Vagina (tissue), 2 donors: Measurements from ENCODE around the gene SPOCK1. TPM values are rescaled to one million over a fixed set of nuclear protein-coding genes. Genes with fewer than 3 reads are reported as not detected.

Source experiments
- DNase-seq, 2 donors: peaks; one replicate each; pipeline ENCODE4 v3.0.0-alpha.2; 2017; ENCODE audit errors: extremely low spot score in 2 of 2
- H3K27ac ChIP-seq: fragments of 200-600 bp; sonication (generic); one replicate; pipeline ENCODE4 v1.5.1; 2019
- H3K27me3 ChIP-seq: fragments of 200-600 bp; sonication (generic); one replicate; pipeline ENCODE4 v1.5.1; 2019
- H3K36me3 ChIP-seq, 2 donors: fragments of 200-600 bp; sonication (generic); one replicate each; pipeline ENCODE4 v1.5.1; 2017 to 2019
- H3K4me1 ChIP-seq: fragments of 200-600 bp; sonication (generic); one replicate; pipeline ENCODE4 v1.5.1; 2019
- H3K4me3 ChIP-seq, 2 donors: fragments of 200-600 bp; sonication (generic); 1 replicate in 1 of 2; 2 replicates in 1 of 2; pipeline ENCODE4 v1.5.1; 2016 to 2019
- H3K9me3 ChIP-seq: fragments of 200-600 bp; sonication (generic); one replicate; pipeline ENCODE4 v1.5.1; 2019
- CTCF ChIP-seq, 3 experiments: fragments of 450-650 bp in 2 of 3; fragments of 200-600 bp in 1 of 3; sonication (generic) in 1 of 3; IDR thresholded peaks; one replicate each; pipeline ENCODE4 v1.5.1; 2017 to 2019; ENCODE audit warnings: antibody characterized with exemption in 3 of 3, mild to moderate bottlenecking in 2 of 3, moderate library complexity in 2 of 3
- POLR2A ChIP-seq, 2 donors: fragments of 450-650 bp; IDR thresholded peaks; one replicate each; pipeline ENCODE4 v1.6.1; 2017; ENCODE audit warnings: antibody characterized with exemption in 2 of 2, mild to moderate bottlenecking in 2 of 2, moderate library complexity in 2 of 2
- POLR2AphosphoS5 ChIP-seq, 2 donors: sonication (generic); formaldehyde crosslinking; IDR thresholded peaks; one replicate each; pipeline ENCODE4 v1.9.0; 2017; ENCODE audit warnings: antibody characterized with exemption in 2 of 2, mild to moderate bottlenecking in 2 of 2, low read depth in 1 of 2; ENCODE audit not compliant: insufficient read depth in 1 of 2
- intact Hi-C: fragments of 100-400 bp; cut with DNase I; formaldehyde crosslinking; loops from one replicate; pipeline ENCODE4 v1.15.1; 2023
- total RNA-seq: library from RNA; depleted of rRNA; stranded (reverse); fragments of >200 nt; gene quantifications from one replicate; pipeline ENCODE4 v1.2.3, GENCODE V29; 2016

The SPOCK1 gene
- total RNA-seq, 1 donor from 2014 or later: 70.7 TPM

- no peak for TF ChIP-seq CTCF (IDR thresholded peaks at IDR 0.05)
- no peak for TF ChIP-seq POLR2A (IDR thresholded peaks at IDR 0.05)
- TF ChIP-seq POLR2AphosphoS5 (IDR thresholded peaks at IDR 0.05; ENCODE audit: insufficient read depth in 1 of 2, low read depth in 1 of 2): no peak
- intact Hi-C loops: no loop called here
- Histone ChIP-seq H3K9me3 (no peaks in the 10 kb centered on the region), H3K4me3 (no peak overlapping the region), H3K4me1 (no peaks in the 10 kb centered on the region), H3K36me3 (no peaks in the 10 kb centered on the region), H3K27ac (no peak overlapping the region), H3K27me3 (no peaks in the 10 kb centered on the region)
- DNase-seq: no peak
Measured at GRCh38 chr5:137368651-137369050, 130.5 kb downstream of the SPOCK1 start.

GRCh38 chr5:137367951-137368350, 131.2 kb downstream of the SPOCK1 start:
- Histone ChIP-seq H3K9me3 (no peaks in the 10 kb centered on the region), H3K36me3 (no peaks in the 10 kb centered on the region), H3K27ac (no peak overlapping the region), H3K27me3 (no peaks in the 10 kb centered on the region), H3K4me3 (no peak overlapping the region), H3K4me1 (no peaks in the 10 kb centered on the region)
- TF ChIP-seq CTCF (IDR thresholded peaks at IDR 0.05) (no peak), POLR2A (IDR thresholded peaks at IDR 0.05) (no peak), POLR2AphosphoS5 (IDR thresholded peaks at IDR 0.05; ENCODE audit: insufficient read depth in 1 of 2, low read depth in 1 of 2) (no peak)
- intact Hi-C loops: no loop called here
- DNase-seq: no peak

- no peaks in the 10 kb centered on the region for H3K4me1 ChIP-seq
- H3K27me3 ChIP-seq: no peaks in the 10 kb centered on the region
- H3K36me3 ChIP-seq: no peaks in the 10 kb centered on the region
- no peak overlapping the region for H3K27ac ChIP-seq
- TF ChIP-seq POLR2AphosphoS5 (IDR thresholded peaks at IDR 0.05; ENCODE audit: insufficient read depth in 1 of 2, low read depth in 1 of 2): no peak
- TF ChIP-seq POLR2A (IDR thresholded peaks at IDR 0.05): no peak
- no peak for TF ChIP-seq CTCF (IDR thresholded peaks at IDR 0.05)
- no peaks in the 10 kb centered on the region for H3K9me3 ChIP-seq
- no peak for DNase-seq
- no peak overlapping the region for H3K4me3 ChIP-seq
- intact Hi-C loops: no loop called here
Measured at GRCh38 chr5:137366526-137366925, 132.6 kb downstream of the SPOCK1 start.

GRCh38 chr5:137365126-137365865, 133.8 kb downstream of the SPOCK1 start:
- Histone ChIP-seq H3K9me3 (no peaks in the 10 kb centered on the region), H3K4me1 (no peaks in the 10 kb centered on the region), H3K4me3 (no peak overlapping the region), H3K27ac (no peak overlapping the region), H3K36me3 (no peaks in the 10 kb centered on the region), H3K27me3 (no peaks in the 10 kb centered on the region)
- TF ChIP-seq POLR2AphosphoS5 (IDR thresholded peaks at IDR 0.05; ENCODE audit: insufficient read depth in 1 of 2, low read depth in 1 of 2) (no peak), POLR2A (IDR thresholded peaks at IDR 0.05) (no peak), CTCF (IDR thresholded peaks at IDR 0.05) (no peak)
- intact Hi-C loops: no loop called here
- no peak for DNase-seq

GRCh38 chr5:137361280-137361679, 137.8 kb downstream of the SPOCK1 start:
- H3K27ac ChIP-seq: no peak overlapping the region
- DNase-seq: no peak
- intact Hi-C loops: no loop called here
- H3K27me3 ChIP-seq: no peaks in the 10 kb centered on the region
- H3K9me3 ChIP-seq: no peaks in the 10 kb centered on the region
- no peak overlapping the region for H3K4me3 ChIP-seq
- no peaks in the 10 kb centered on the region for H3K36me3 ChIP-seq
- TF ChIP-seq CTCF (IDR thresholded peaks at IDR 0.05): no peak
- TF ChIP-seq POLR2AphosphoS5 (IDR thresholded peaks at IDR 0.05; ENCODE audit: insufficient read depth in 1 of 2, low read depth in 1 of 2): no peak
- TF ChIP-seq POLR2A (IDR thresholded peaks at IDR 0.05): no peak
- no peaks in the 10 kb centered on the region for H3K4me1 ChIP-seq
